Nephron (organoid): ENCODE results near the gene ADORA2A.

Experiments used
- H3K27ac Mint-ChIP-seq, 3 experiments: 2 replicates each; pipeline ENCODE4 v1.8.0; 2020; ENCODE audit warnings: mixed read lengths in 3 of 3, mild to moderate bottlenecking in 2 of 3, moderate library complexity in 1 of 3
- H3K27me3 Mint-ChIP-seq: 2 replicates; pipeline ENCODE4 v1.8.0; 2021; ENCODE audit warnings: low read depth, mild to moderate bottlenecking, moderate library complexity, mixed read lengths
- H3K36me3 Mint-ChIP-seq: 2 replicates; pipeline ENCODE4 v1.8.0; 2020; ENCODE audit warnings: low read depth, mixed read lengths
- H3K4me1 Mint-ChIP-seq: 2 replicates; pipeline ENCODE4 v1.8.0; 2020; ENCODE audit warnings: mixed read lengths
- H3K4me3 Mint-ChIP-seq, 3 experiments: 2 replicates each; pipeline ENCODE4 v1.8.0; 2020; ENCODE audit warnings: mild to moderate bottlenecking in 3 of 3, mixed read lengths in 3 of 3, moderate library complexity in 2 of 3
- H3K9me3 Mint-ChIP-seq: 2 replicates; pipeline ENCODE4 v1.8.0; 2020; ENCODE audit warnings: mixed read lengths
- CTCF ChIP-seq, 3 experiments: fragments of 200-600 bp; sonication (generic); IDR thresholded peaks; one replicate each; pipeline ENCODE4 v1.5.0; 2021; ENCODE audit warnings: antibody characterized with exemption in 3 of 3; ENCODE audit not compliant: unreplicated experiment in 3 of 3

Gene ADORA2A

DNA sequence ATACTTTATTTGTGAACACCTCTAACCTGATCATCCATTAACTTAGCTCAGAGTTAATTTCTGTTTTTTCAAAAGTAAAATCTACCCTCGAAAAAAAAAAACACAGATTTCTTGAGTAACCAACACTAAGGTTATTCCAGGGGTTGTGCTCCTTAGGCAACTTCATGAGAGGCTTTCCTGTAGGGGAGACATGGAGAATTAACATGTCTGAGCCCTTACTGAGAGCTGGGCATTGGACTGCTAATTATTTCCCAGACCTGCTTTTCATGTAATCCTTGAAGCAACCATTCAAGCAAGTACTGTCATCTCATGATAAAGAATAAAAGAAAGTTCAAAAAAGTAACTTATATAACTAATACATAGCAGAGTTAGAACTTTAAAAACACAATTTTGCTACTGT is 54.2 kb downstream of the ADORA2A start:
- H3K27me3 Mint-ChIP-seq = no peaks in the 10 kb centered on the region
- H3K9me3 Mint-ChIP-seq = peaks cover 3% of the 10 kb centered on the region
- peaks cover 28% of the 10 kb centered on the region for H3K4me1 Mint-ChIP-seq
- peak overlapping the region; percentile 26 to 89 (median 69) for H3K27ac Mint-ChIP-seq
- no peak overlapping the region for H3K4me3 Mint-ChIP-seq
- H3K36me3 Mint-ChIP-seq = no peaks in the 10 kb centered on the region
- no peak for TF ChIP-seq CTCF (IDR thresholded peaks at IDR 0.05; ENCODE audit: unreplicated experiment in 3 of 3)

DNA sequence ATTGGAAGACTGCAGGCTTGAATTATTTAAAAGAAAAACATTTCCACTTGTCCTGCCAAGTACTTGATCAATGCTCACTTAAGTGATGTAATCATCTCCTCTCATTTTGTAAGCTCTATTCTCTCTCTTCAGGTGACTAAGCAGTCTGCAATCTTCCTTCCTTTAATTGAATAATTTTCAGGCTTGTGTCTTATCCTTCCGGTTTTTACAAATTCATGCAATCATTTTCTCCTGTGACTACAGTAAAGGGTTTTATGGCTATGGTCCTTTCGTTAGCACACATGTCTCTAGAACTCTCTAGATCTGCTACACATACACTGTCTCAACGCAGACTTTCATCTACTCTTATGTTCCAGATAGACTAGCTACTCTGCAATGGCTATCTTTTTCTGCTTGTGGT is 55.2 kb downstream of the ADORA2A start:
- Mint-ChIP-seq H3K4me1 (peaks cover 28% of the 10 kb centered on the region), H3K4me3 (no peak overlapping the region), H3K27me3 (no peaks in the 10 kb centered on the region), H3K27ac (peak overlapping the region; percentile 11 to 35 (median 16)), H3K9me3 (no peaks in the 10 kb centered on the region), H3K36me3 (no peaks in the 10 kb centered on the region)
- no peak for TF ChIP-seq CTCF (IDR thresholded peaks at IDR 0.05; ENCODE audit: unreplicated experiment in 3 of 3)

- Mint-ChIP-seq H3K36me3 (no peaks in the 10 kb centered on the region), H3K27ac (peak overlapping the region; percentile 11 to 35 (median 16)), H3K27me3 (no peaks in the 10 kb centered on the region), H3K4me3 (no peak overlapping the region), H3K9me3 (no peaks in the 10 kb centered on the region), H3K4me1 (peaks cover 28% of the 10 kb centered on the region)
- TF ChIP-seq CTCF (IDR thresholded peaks at IDR 0.05; ENCODE audit: unreplicated experiment in 3 of 3) = no peak
Observed at GRCh38 chr22:24482998-24483397, 55.6 kb downstream of the ADORA2A start.

- Mint-ChIP-seq H3K9me3 (no peaks in the 10 kb centered on the region), H3K36me3 (no peaks in the 10 kb centered on the region), H3K4me3 (no peak overlapping the region), H3K27me3 (no peaks in the 10 kb centered on the region), H3K27ac (peak overlapping the region in 1 of 3 experiments; percentile 12), H3K4me1 (peaks cover 28% of the 10 kb centered on the region)
- no peak for TF ChIP-seq CTCF (IDR thresholded peaks at IDR 0.05; ENCODE audit: unreplicated experiment in 3 of 3)
Observed at GRCh38 chr22:24483976-24484545, 56.7 kb downstream of the ADORA2A start.

DNA sequence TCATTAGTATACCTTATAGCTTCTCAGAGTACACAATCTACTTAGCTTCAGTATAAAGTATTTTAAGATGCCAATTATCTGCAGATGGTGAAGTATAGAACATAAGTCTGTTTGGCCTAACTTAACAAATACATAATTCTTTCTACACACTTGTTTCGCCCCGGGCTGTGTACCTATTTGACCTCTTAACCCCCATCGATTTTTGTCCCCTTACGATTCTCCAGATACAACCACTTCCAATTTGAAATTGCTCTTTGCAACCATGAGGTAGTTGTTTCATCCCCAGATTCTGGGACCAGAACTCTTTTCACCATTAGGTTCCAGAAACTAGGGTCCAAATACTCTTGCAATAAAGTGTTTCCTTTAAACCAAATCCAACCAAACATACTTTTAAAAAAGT is 57.8 kb downstream of the ADORA2A start:
- TF ChIP-seq CTCF (IDR thresholded peaks at IDR 0.05; ENCODE audit: unreplicated experiment in 3 of 3) = no peak
- Mint-ChIP-seq H3K27ac (no peak overlapping the region), H3K4me3 (no peak overlapping the region), H3K9me3 (no peaks in the 10 kb centered on the region), H3K27me3 (no peaks in the 10 kb centered on the region), H3K4me1 (peaks cover 28% of the 10 kb centered on the region), H3K36me3 (no peaks in the 10 kb centered on the region)

- Mint-ChIP-seq H3K4me3 (no peak overlapping the region), H3K4me1 (peaks cover 27% of the 10 kb centered on the region), H3K9me3 (no peaks in the 10 kb centered on the region), H3K27ac (no peak overlapping the region), H3K27me3 (no peaks in the 10 kb centered on the region), H3K36me3 (no peaks in the 10 kb centered on the region)
- peak; percentile 28 to 34 (median 28) for TF ChIP-seq CTCF (IDR thresholded peaks at IDR 0.05; ENCODE audit: unreplicated experiment in 3 of 3)
Observed at GRCh38 chr22:24485608-24486007, 58.2 kb downstream of the ADORA2A start.
